Measurements from ENCODE around the gene RNF10. TPM values are rescaled to one million over a fixed set of nuclear protein-coding genes. Genes with fewer than 3 reads are reported as not detected.

Gene RNF10
- total and polyA plus RNA-seq, 2 experiments from 2014 or later = 113 to 149 TPM

- H3K4me1 ChIP-seq (ENCODE audit: insufficient read depth) = peaks cover 8% of the 10 kb centered on the region
- H3K27me3 Mint-ChIP-seq (ENCODE audit: insufficient read depth, low read depth, poor library complexity) = no peaks in the 10 kb centered on the region
- DNase-seq (ENCODE audit: low spot score) (no peak), ATAC-seq (no peak)
- no peak overlapping the region for H3K4me3 Mint-ChIP-seq
- H4K20me1 ChIP-seq (replicated peaks; ENCODE audit: insufficient read depth) = peaks cover 59% of the 10 kb centered on the region
- H3K27me3 ChIP-seq (ENCODE audit: insufficient read depth) = no peaks in the 10 kb centered on the region
- no peak overlapping the region for H3K27ac Mint-ChIP-seq
- H3F3A ChIP-seq (replicated peaks; ENCODE audit: low read depth) = no peaks in the 10 kb centered on the region; the same call in none of the 2 replicates
- H3K79me2 ChIP-seq (replicated peaks; ENCODE audit: insufficient read depth) = peaks cover 93% of the 10 kb centered on the region
- no peaks in the 10 kb centered on the region for H3K9me3 Mint-ChIP-seq
- H3K36me3 ChIP-seq (ENCODE audit: insufficient read depth) = peaks cover 22% of the 10 kb centered on the region
- peaks cover 5% of the 10 kb centered on the region for H3K36me3 Mint-ChIP-seq (ENCODE audit: low read depth)
- H3K9me2 ChIP-seq (ENCODE audit: insufficient read depth) = no peaks in the 10 kb centered on the region
- H3K27ac ChIP-seq (ENCODE audit: low read depth) = peak overlapping the region; percentile 42; the same call in 1 of the 2 replicates
- no peak overlapping the region for H3K4me2 ChIP-seq
- H3K4me1 Mint-ChIP-seq = peaks cover 2% of the 10 kb centered on the region; the same call in 1 of the 3 replicates
- TF ChIP-seq ZNF331 (CRISPR knock-in tag; IDR thresholded peaks at IDR 0.05; ENCODE audit: low read depth) (no peak), NANOG (IDR thresholded peaks at IDR 0.05; ENCODE audit: borderline replicate concordance) (no peak), STAT1 (IDR thresholded peaks at IDR 0.05; ENCODE audit: unreplicated experiment) (no peak), ZNF114 (CRISPR knock-in tag; IDR thresholded peaks at IDR 0.05) (no peak), JUNB (IDR thresholded peaks at IDR 0.05; ENCODE audit: unreplicated experiment) (no peak), EZH2 (IDR thresholded peaks at IDR 0.05; ENCODE audit: low read depth, unreplicated experiment) (no peak), EZH2phosphoT487 (IDR thresholded peaks at IDR 0.05; ENCODE audit: unreplicated experiment) (no peak)
- H3K4me3 ChIP-seq = no peak overlapping the region
- H2AFZ ChIP-seq = no peak overlapping the region
Observed at GRCh38 chr12:120546050-120546386, 11.9 kb downstream of the RNF10 start.

- Mint-ChIP-seq H3K4me3 (no peak overlapping the region), H3K36me3 (ENCODE audit: low read depth) (peaks cover 53% of the 10 kb centered on the region)
- ATAC-seq = no peak
Observed at GRCh38 chr12:120554678-120555077, 20.5 kb downstream of the RNF10 start.

More at GRCh38 chr12:120554678-120555077, 20.5 kb downstream of the RNF10 start:
- Histone ChIP-seq H3K4me3 (no peak overlapping the region), H3K4me1 (ENCODE audit: insufficient read depth) (no peaks in the 10 kb centered on the region), H3K9me2 (ENCODE audit: insufficient read depth) (no peaks in the 10 kb centered on the region), H3F3A (replicated peaks; ENCODE audit: low read depth) (0 out of 2 replicates have a peak, but pooled peaks cover 12% of the 10 kb centered on the region), H3K36me3 (ENCODE audit: insufficient read depth) (peaks cover 21% of the 10 kb centered on the region), H3K79me2 (replicated peaks; ENCODE audit: insufficient read depth) (peaks cover 13% of the 10 kb centered on the region; the same call in 1 of the 2 replicates), H3K4me2 (no peak overlapping the region), H4K20me1 (replicated peaks; ENCODE audit: insufficient read depth) (peaks cover 21% of the 10 kb centered on the region), H3K27me3 (ENCODE audit: insufficient read depth) (no peaks in the 10 kb centered on the region), H3K27ac (ENCODE audit: low read depth) (no peak overlapping the region), H2AFZ (no peak overlapping the region)
- no peaks in the 10 kb centered on the region for H3K27me3 Mint-ChIP-seq (ENCODE audit: insufficient read depth, low read depth, poor library complexity)
- no peaks in the 10 kb centered on the region; the same call in 2 of the 3 replicates for H3K9me3 Mint-ChIP-seq
- TF ChIP-seq ETS1 (IDR thresholded peaks at IDR 0.05) = no peak
- no peak for TF ChIP-seq REST (IDR thresholded peaks at IDR 0.05; ENCODE audit: unreplicated experiment)
- no peak for TF ChIP-seq CTCF (conservative IDR thresholded peaks at IDR 0.05; ENCODE audit: low read depth in 2 of 2)
- TF ChIP-seq EZH2phosphoT487 (IDR thresholded peaks at IDR 0.05; ENCODE audit: unreplicated experiment) = no peak
- TF ChIP-seq ZNF114 (CRISPR knock-in tag; IDR thresholded peaks at IDR 0.05) = no peak
- TF ChIP-seq CREB1 (CRISPR knock-in tag; IDR thresholded peaks at IDR 0.05; ENCODE audit: low read depth) = no peak
- no peak overlapping the region for H3K27ac Mint-ChIP-seq
- no peak for DNase-seq (ENCODE audit: low spot score)
- no peaks in the 10 kb centered on the region for H3K4me1 Mint-ChIP-seq
